HG02938 (cell line): ENCODE results near the gene MYLK4.

Source experiments
- ATAC-seq: cut with Tn5 transposase; IDR thresholded peaks from one replicate; pipeline ENCODE4 v1.9.1; 2021; ENCODE audit warnings: mild to moderate bottlenecking, moderate library complexity; ENCODE audit not compliant: unreplicated experiment

The MYLK4 gene

DNA sequence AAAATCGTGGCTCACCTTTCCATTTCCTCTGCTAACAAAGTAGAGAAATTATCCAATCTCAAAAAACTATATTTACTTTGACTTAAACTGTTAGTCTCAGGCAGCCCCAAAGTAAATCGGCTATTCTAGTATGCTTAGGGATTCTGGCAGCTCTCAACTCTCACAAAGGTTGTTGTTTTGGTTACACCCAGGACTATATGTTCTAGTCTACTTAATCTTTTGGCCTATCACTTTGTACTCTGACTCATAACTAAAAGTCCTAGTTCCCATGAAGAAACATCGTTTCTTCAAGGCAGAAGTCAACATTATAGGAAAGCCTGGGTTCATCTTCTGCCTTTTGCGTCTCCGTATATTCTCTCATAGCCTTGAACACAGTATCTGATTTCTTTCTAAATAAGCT lies 42.3 kb downstream of the MYLK4 start:
- no peak for ATAC-seq

GRCh38 chr6:2706558-2706957 lies 44.2 kb downstream of the MYLK4 start:
- ATAC-seq = no peak

DNA sequence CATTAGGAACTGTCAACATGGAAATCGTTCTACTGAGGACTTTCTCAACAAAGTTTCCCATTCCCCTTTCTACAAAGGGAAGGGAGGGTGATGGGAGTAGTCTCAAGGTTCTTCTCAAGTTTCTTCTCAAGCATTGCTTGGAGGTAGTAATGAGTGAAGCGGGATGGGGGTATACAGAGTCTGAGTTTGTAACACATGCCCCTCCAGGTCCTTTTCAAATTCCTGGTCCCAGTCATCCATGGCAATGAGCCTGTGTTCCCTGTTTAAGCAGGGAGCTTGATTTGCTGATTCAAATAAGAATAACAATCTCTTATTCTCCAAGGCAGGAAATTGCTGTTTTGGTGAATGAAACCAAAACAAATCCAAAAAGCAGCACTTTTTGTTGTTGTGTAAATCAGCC lies 45.5 kb downstream of the MYLK4 start:
- no peak for ATAC-seq

DNA sequence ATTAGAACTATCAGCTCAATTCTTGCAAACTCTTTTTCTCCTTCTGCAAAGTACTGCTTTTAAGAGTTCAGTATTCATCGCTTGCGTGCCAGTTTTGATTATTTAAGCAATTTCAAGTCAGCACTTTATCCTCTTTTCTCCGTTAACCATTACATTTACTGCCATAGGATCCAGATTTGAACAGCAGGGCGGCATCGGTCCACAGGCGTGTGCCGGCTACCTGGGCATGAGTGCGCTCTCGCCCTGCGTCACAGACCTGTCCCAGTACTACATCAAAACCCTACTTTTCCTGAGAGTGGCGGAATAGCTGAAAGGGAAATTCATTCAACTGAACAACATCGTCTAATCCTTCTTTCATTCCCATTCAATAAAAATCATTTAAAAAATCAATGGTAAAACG lies 53.4 kb downstream of the MYLK4 start:
- no peak for ATAC-seq

DNA sequence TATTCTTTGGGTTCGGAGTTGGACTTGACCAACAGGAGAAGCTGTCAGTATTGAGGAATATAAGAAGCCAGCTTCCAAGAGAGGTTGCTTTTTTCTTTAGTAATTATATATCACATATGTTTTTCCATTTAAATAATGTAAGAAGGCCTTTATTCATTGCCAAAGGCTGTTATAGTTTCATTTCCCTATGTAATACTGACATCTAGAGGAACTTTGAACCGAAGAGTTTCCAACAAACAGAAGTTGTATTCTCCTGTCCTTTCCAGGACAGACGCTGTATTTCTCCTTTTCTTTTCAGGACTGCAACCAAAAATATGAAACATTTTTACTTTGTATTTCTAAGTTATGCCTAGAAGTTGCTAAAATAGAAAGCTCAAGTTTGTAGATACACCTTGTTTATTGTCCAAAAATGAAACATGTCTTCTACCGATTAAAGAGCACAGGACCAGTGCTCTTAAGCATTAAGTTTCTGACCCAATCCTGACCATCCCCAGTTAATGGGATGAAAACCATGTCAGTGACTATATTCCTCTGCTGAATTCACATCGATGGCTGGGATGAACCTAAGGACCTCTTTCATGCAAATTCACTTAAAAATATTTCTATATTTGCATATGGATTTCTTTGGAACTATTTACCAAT lies 55.1 kb downstream of the MYLK4 start:
- ATAC-seq = no peak

DNA sequence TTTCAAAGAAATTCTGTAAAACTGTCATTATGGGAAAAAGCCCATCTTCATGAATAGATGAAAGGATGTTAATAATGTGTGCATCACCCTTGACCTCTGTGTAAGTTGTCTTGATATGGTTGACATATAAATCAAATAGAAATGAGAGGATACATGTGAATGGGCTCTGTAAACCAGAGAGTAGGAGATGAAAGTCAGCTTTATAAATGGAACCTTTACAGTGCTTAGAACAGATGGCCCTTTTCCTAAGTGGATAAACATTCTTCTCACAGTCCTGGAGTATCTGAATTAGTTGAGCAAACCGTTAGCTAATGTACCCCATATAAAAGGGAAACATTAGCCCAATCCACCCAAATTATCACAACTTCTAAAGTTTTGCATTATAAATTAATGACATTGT lies 57.5 kb downstream of the MYLK4 start:
- ATAC-seq = no peak

DNA sequence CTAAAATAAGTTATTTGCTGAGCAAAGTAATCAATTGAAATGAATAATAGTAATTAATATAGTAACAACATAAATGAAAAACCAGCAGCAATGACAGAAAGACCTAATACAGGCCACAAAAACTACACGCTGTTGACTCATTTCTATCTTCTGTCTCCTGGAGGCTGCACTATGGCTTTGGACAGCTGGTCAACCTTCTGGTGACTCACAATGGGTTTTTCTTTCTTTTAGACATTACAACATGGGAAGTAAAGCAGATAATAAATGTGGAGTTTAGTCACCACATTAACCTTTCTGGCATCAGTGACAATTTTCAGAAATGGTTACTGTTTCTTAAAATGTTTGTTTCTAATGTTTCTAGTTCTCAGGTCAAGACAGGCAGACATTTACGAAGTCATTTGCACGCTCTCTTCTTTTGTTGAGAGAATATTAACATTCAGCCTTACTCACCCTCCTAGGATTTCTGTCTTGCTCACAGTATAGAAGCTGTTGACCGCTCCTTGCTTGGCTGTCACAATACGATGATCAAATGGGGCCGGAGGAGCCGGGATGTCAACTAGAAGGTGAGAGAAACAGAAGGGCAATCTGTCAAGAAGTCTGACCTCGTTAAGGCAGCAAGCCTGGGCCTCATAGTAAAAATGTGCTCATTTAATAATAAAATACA lies 62.2 kb downstream of the MYLK4 start:
- ATAC-seq = no peak

DNA sequence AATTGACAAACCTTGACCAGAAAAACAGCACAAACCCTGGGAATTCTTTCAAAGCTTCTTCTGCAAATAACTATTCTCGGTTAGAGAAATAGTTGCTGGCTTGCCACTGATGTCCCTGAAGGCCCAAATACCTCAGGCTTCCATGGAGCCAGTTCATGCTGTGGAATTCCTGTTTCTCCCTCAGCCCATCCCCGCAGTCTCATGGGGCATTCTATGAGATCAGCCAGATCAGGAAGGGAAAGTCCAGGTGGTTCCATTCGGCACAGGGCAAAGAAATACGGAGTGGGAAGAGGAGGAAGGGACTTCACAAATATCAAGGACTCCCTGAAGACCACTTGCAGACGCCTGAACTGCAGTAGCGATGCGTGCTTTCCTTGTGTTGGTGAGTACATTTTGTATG lies 63.3 kb downstream of the MYLK4 start:
- no peak for ATAC-seq

DNA sequence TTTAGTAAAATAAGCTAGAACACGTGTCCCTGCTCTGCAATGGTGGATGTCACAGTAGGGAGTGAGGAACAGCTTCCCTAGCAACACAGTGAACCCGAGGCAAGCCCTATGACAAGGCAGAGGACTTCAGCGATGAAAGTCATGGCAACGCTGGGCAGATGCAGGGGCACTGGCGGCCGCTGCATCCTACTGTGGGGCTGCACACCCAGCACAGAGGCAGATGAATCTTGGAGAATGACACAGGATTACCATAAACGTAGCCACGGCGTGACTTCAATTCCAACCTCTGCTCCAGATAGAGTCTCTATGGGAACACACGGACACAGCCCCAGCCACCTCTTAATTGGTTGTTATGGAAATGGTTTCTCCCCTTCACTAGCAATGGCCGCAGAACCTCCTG lies 64.2 kb downstream of the MYLK4 start:
- no peak for ATAC-seq

GRCh38 chr6:2684766-2685754 lies 65.7 kb downstream of the MYLK4 start:
- no peak for ATAC-seq

GRCh38 chr6:2684103-2684749 lies 66.5 kb downstream of the MYLK4 start:
- no peak for ATAC-seq

- ATAC-seq = no peak
Observed at GRCh38 chr6:2680264-2680922, 70.3 kb downstream of the MYLK4 start.

DNA sequence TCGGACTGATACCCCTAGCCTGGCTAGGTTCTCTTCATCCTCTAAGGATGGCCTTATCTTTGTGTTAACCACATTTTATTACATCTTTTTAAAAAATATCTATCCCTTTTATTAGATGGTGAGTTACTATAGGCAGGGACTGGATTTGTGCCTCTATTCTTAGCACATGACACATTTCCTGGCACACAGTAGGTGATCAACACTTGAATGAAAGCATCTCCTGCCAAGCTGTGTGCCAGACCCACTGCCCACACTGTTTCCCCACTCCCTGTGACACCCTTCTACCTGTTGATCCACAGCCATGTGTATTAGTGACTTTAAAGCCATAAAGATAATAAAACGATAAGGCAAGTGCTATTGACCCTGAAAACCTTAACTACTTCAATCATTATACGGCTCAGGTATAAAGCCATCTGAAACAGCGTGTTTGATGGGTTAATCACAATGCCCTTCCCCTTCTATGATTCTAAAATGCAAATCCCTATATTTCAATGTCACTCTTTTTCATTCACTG lies 73.6 kb downstream of the MYLK4 start:
- no peak for ATAC-seq

GRCh38 chr6:2676048-2676447 lies 74.7 kb downstream of the MYLK4 start:
- ATAC-seq = no peak

DNA sequence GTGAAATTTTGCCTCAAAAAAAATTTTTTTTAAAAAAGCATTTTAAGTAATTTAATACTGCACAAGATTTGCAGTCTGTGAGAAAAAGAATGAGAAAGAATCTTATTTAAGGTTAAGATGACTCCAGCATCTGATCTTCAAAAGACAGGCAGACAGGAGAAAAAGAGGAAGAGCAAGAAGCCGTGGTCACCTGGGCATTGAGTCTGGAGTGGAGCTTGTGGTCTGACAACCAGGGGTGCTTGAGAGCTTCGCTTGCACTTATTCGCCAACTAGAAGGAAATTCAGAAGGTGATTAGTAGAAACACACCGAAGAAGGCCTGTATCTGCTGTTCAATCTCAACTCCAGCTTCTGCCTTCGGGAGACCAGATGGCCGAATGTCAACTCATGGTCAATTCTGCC lies 75.9 kb downstream of the MYLK4 start:
- no peak for ATAC-seq

- no peak for ATAC-seq
Observed at GRCh38 chr6:2669067-2669700, 81.5 kb downstream of the MYLK4 start.

GRCh38 chr6:2667617-2668016 lies 83.1 kb downstream of the MYLK4 start:
- no peak for ATAC-seq

GRCh38 chr6:2666906-2667575 lies 83.7 kb downstream of the MYLK4 start:
- ATAC-seq = no peak
